Measurements from ENCODE around the gene RYR3. TPM values are rescaled to one million over a fixed set of nuclear protein-coding genes. Genes with fewer than 3 reads are reported as not detected.
"Not testable (repeated sequence)": the region's sequence is repeated elsewhere in the genome, so short reads cannot be mapped to it uniquely, and the experiment has no call there.

RYR3 gene
- polyA plus RNA-seq, 1 donor (not counting 4 experiments of a cell fraction or from before 2014, with no cell fraction given): 0.04 TPM

- H3K4me2 ChIP-seq (ENCODE audit: control insufficient read depth, extremely low read depth, insufficient read depth, low read depth, low read length): no peak overlapping the region
Measured at GRCh38 chr15:33810806-33811205, 500.0 kb downstream of the RYR3 start.

GRCh38 chr15:33813891-33814290 is 503.1 kb downstream of the RYR3 start:
- Histone ChIP-seq H3K9me3 (ENCODE audit: control insufficient read depth, low read depth, low read length) (no peaks in the 10 kb centered on the region), H3K4me1 (ENCODE audit: control insufficient read depth, extremely low read depth, insufficient read depth, low read length) (no peaks in the 10 kb centered on the region), H3K27ac (ENCODE audit: control insufficient read depth, insufficient read depth, low read length) (no peak overlapping the region), H3K27me3 (ENCODE audit: control insufficient read depth, extremely low read depth, insufficient read depth, low read length) (no peaks in the 10 kb centered on the region), H2AFZ (ENCODE audit: control insufficient read depth, low read length) (no peak overlapping the region), H3K4me2 (ENCODE audit: control insufficient read depth, extremely low read depth, insufficient read depth, low read depth, low read length) (no peak overlapping the region), H3K36me3 (ENCODE audit: control insufficient read depth in 2 of 2, extremely low read depth in 1 of 2, insufficient read depth in 2 of 2, low read length in 2 of 2) (no peaks in the 10 kb centered on the region), H3K4me3 (ENCODE audit: control insufficient read depth in 2 of 3, extremely low read depth in 1 of 3, insufficient read depth in 2 of 3, low read depth in 1 of 3, low read length in 3 of 3) (no peak overlapping the region), H3K79me2 (ENCODE audit: control insufficient read depth, insufficient read depth, low read length) (no peaks in the 10 kb centered on the region), H3K9ac (ENCODE audit: control insufficient read depth, extremely low read depth, insufficient read depth, low read length) (no peak overlapping the region), H4K20me1 (ENCODE audit: control insufficient read depth, extremely low read depth, insufficient read depth, low read length) (no peaks in the 10 kb centered on the region), H3K9me1 (ENCODE audit: control insufficient read depth, extremely low read depth, insufficient read depth, low read length) (no peaks in the 10 kb centered on the region)
- FAIRE-seq (no peak), DNase-seq (ENCODE audit: low read depth, low spot score) (no peak)
- dilution Hi-C loops (cut with MboI; ENCODE audit: extremely low pct_ligation_motif_present, low sequenced_read_pairs): no loop called here
- TF ChIP-seq EZH2 (IDR thresholded peaks at IDR 0.05; ENCODE audit: low read length) (no peak), CTCF (optimal IDR thresholded peaks at IDR 0.05 in 1 of 3, IDR thresholded peaks at IDR 0.05 in 1 of 3, conservative IDR thresholded peaks at IDR 0.05 in 1 of 3; ENCODE audit: extremely low read depth in 1 of 3, insufficient read depth in 2 of 3, low read length in 3 of 3) (no peak)

More at GRCh38 chr15:33810806-33811205, 500.0 kb downstream of the RYR3 start:
- H3K27ac ChIP-seq (ENCODE audit: control insufficient read depth, insufficient read depth, low read length): no peak overlapping the region
- no peaks in the 10 kb centered on the region for H3K36me3 ChIP-seq (ENCODE audit: control insufficient read depth in 2 of 2, extremely low read depth in 1 of 2, insufficient read depth in 2 of 2, low read length in 2 of 2)
- no peaks in the 10 kb centered on the region for H3K4me1 ChIP-seq (ENCODE audit: control insufficient read depth, extremely low read depth, insufficient read depth, low read length)
- H2AFZ ChIP-seq (ENCODE audit: control insufficient read depth, low read length): no peak overlapping the region
- dilution Hi-C loops (cut with MboI; ENCODE audit: extremely low pct_ligation_motif_present, low sequenced_read_pairs): no loop called here
- no peak for DNase-seq (ENCODE audit: low read depth, low spot score)
- H3K9ac ChIP-seq (ENCODE audit: control insufficient read depth, extremely low read depth, insufficient read depth, low read length): no peak overlapping the region
- TF ChIP-seq CTCF (optimal IDR thresholded peaks at IDR 0.05 in 1 of 3, IDR thresholded peaks at IDR 0.05 in 1 of 3, conservative IDR thresholded peaks at IDR 0.05 in 1 of 3; ENCODE audit: extremely low read depth in 1 of 3, insufficient read depth in 2 of 3, low read length in 3 of 3): no peak
- no peak for TF ChIP-seq EZH2 (IDR thresholded peaks at IDR 0.05; ENCODE audit: low read length)
- FAIRE-seq: no peak
- H3K9me1 ChIP-seq (ENCODE audit: control insufficient read depth, extremely low read depth, insufficient read depth, low read length): no peaks in the 10 kb centered on the region
- H4K20me1 ChIP-seq (ENCODE audit: control insufficient read depth, extremely low read depth, insufficient read depth, low read length): no peaks in the 10 kb centered on the region
- no peaks in the 10 kb centered on the region for H3K79me2 ChIP-seq (ENCODE audit: control insufficient read depth, insufficient read depth, low read length)
- no peaks in the 10 kb centered on the region for H3K9me3 ChIP-seq (ENCODE audit: control insufficient read depth, low read depth, low read length)
- no peaks in the 10 kb centered on the region for H3K27me3 ChIP-seq (ENCODE audit: control insufficient read depth, extremely low read depth, insufficient read depth, low read length)
- H3K4me3 ChIP-seq (ENCODE audit: control insufficient read depth in 2 of 3, extremely low read depth in 1 of 3, insufficient read depth in 2 of 3, low read depth in 1 of 3, low read length in 3 of 3): no peak overlapping the region

GRCh38 chr15:33819499-33819898 is 508.7 kb downstream of the RYR3 start:
- H3K4me2 ChIP-seq (ENCODE audit: control insufficient read depth, extremely low read depth, insufficient read depth, low read depth, low read length); DNase-seq (ENCODE audit: low read depth, low spot score); H4K20me1 ChIP-seq (ENCODE audit: control insufficient read depth, extremely low read depth, insufficient read depth, low read length); dilution Hi-C loops (cut with MboI; ENCODE audit: extremely low pct_ligation_motif_present, low sequenced_read_pairs); H3K27ac ChIP-seq (ENCODE audit: control insufficient read depth, insufficient read depth, low read length); H3K9me3 ChIP-seq (ENCODE audit: control insufficient read depth, low read depth, low read length); H3K27me3 ChIP-seq (ENCODE audit: control insufficient read depth, extremely low read depth, insufficient read depth, low read length); H3K9ac ChIP-seq (ENCODE audit: control insufficient read depth, extremely low read depth, insufficient read depth, low read length); H3K79me2 ChIP-seq (ENCODE audit: control insufficient read depth, insufficient read depth, low read length); H3K4me1 ChIP-seq (ENCODE audit: control insufficient read depth, extremely low read depth, insufficient read depth, low read length); H3K4me3 ChIP-seq (ENCODE audit: control insufficient read depth in 2 of 3, extremely low read depth in 1 of 3, insufficient read depth in 2 of 3, low read depth in 1 of 3, low read length in 3 of 3); FAIRE-seq; H3K9me1 ChIP-seq (ENCODE audit: control insufficient read depth, extremely low read depth, insufficient read depth, low read length); H2AFZ ChIP-seq (ENCODE audit: control insufficient read depth, low read length); H3K36me3 ChIP-seq (ENCODE audit: control insufficient read depth in 2 of 2, extremely low read depth in 1 of 2, insufficient read depth in 2 of 2, low read length in 2 of 2): not testable (repeated sequence)
